ENCODE results near the gene RPL27.

RPL27 gene

GRCh38 chr17:43021741-43022512, 23.7 kb downstream of the RPL27 start, which contains the start of gene VAT1:
TSS of gene VAT1 (minus strand) at chr17:43022385. CDS start at chr17:43022322, 63 bp downstream.
- peak; percentile 85 for DNase-seq

- peak; percentile 96 for DNase-seq
Observed at GRCh38 chr17:43024407-43025289, 26.4 kb downstream of the RPL27 start, which contains the start of gene RND2. TSS of gene RND2 (plus strand) at chr17:43025231. CDS start at chr17:43025348, 117 bp downstream.

GRCh38 chr17:43025290-43025657, 27.1 kb downstream of the RPL27 start:
- DNase-seq = no peak

GRCh38 chr17:43025766-43026537, 27.7 kb downstream of the RPL27 start:
- DNase-seq = no peak

- DNase-seq = no peak
Observed at GRCh38 chr17:43026595-43026994, 28.4 kb downstream of the RPL27 start.

- DNase-seq = no peak
Observed at GRCh38 chr17:43027091-43028032, 29.1 kb downstream of the RPL27 start.

GRCh38 chr17:43028221-43028861, 30.1 kb downstream of the RPL27 start:
- no peak for DNase-seq

GRCh38 chr17:43030137-43030767, 32.0 kb downstream of the RPL27 start:
- no peak for DNase-seq

GRCh38 chr17:43031666-43032065, 33.4 kb downstream of the RPL27 start:
- no peak for DNase-seq

GRCh38 chr17:43033948-43034881, 36.0 kb downstream of the RPL27 start:
- no peak for DNase-seq

- DNase-seq = no peak
Observed at GRCh38 chr17:43034894-43035293, 36.7 kb downstream of the RPL27 start.

- DNase-seq = no peak
Observed at GRCh38 chr17:43039646-43040045, 41.4 kb downstream of the RPL27 start.

- no peak for DNase-seq
Observed at GRCh38 chr17:43040655-43041054, 42.4 kb downstream of the RPL27 start.

- DNase-seq = no peak
Observed at GRCh38 chr17:43042025-43042628, 43.9 kb downstream of the RPL27 start.

- DNase-seq = no peak
Observed at GRCh38 chr17:43043307-43043706, 45.1 kb downstream of the RPL27 start.

GRCh38 chr17:43044024-43044423, 45.8 kb downstream of the RPL27 start:
- no peak for DNase-seq

GRCh38 chr17:43051969-43052368, 53.8 kb downstream of the RPL27 start:
- DNase-seq = no peak
